ENCODE measurements around the gene KLHL29.

DNA sequence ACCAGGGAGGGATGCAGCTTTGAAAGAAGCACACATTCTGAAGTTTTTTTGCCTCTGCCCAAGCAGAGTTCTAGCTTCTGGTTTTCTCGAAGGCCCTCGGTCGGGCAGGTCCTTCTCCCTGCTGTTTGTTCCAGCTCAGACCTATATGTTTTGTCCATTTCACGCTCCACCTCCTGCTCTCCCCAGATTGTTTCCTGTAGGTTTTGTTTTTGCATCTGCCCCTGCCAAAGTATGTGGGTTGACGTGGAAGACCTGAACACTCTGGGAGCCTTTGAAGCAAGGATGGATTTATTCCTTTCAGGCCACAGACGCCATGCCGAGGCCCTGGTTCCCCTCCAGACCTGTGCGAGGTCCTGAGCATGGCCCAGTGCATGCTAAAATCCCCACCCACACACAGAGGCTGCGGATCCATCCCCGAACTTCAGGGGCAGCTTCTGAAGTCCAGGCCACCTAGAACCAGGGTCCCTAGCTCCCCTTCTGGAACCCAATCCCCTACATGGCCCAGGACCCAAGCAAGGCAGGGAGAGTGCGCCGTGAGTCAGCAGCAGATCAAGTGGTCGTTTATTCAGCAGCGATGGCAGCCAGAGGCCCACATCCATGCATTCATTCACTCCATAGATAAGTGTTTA is 205.4 kb downstream of the KLHL29 start:
- TF ChIP-seq TAF1 (IDR thresholded peaks at IDR 0.05; ENCODE audit: borderline replicate concordance, low read depth, low read length) (no peak), POLR2A (IDR thresholded peaks at IDR 0.05; ENCODE audit: low read depth, low read length) (no peak)
